ENCODE data around the gene ZNF277.
"Not testable (repeated sequence)": the region's sequence is repeated elsewhere in the genome, so short reads cannot be mapped to it uniquely, and the experiment has no call there.

ZNF277 gene

GRCh38 chr7:112306903-112307302, 100.4 kb downstream of the ZNF277 start:
- Histone ChIP-seq H4K20me1 (ENCODE audit: control insufficient read depth, insufficient read depth, low read depth, low read length) (no peaks in the 10 kb centered on the region), H3K4me1 (ENCODE audit: control insufficient read depth, low read length) (peaks cover 7% of the 10 kb centered on the region), H3K9me2 (replicated peaks; ENCODE audit: control insufficient read depth, low read length) (no peaks in the 10 kb centered on the region), H3K36me3 (ENCODE audit: control insufficient read depth, low read length) (no peaks in the 10 kb centered on the region), H3F3A (ENCODE audit: control insufficient read depth, insufficient read depth) (peaks cover 3% of the 10 kb centered on the region; the same call in 1 of the 2 replicates), H3K79me2 (ENCODE audit: control insufficient read depth, low read length) (no peaks in the 10 kb centered on the region), H3K4me2 (ENCODE audit: low read length) (no peak overlapping the region), H3K9me3 (ENCODE audit: control insufficient read depth, insufficient read depth, low read length) (no peaks in the 10 kb centered on the region), H3K27ac (ENCODE audit: low read depth, low read length) (no peak overlapping the region), H3K4me3 (ENCODE audit: low read length) (no peak overlapping the region), H3K27me3 (ENCODE audit: control insufficient read depth, low read length) (no peaks in the 10 kb centered on the region)
- TF ChIP-seq CTCF (IDR thresholded peaks at IDR 0.05; ENCODE audit: low read depth, low read length, poor library complexity, severe bottlenecking) (no peak), EZH2phosphoT487 (IDR thresholded peaks at IDR 0.05; ENCODE audit: borderline replicate concordance, low read length) (no peak)

GRCh38 chr7:112307506-112307905, 101.0 kb downstream of the ZNF277 start:
- Histone ChIP-seq H4K20me1 (ENCODE audit: control insufficient read depth, insufficient read depth, low read depth, low read length) (no peaks in the 10 kb centered on the region), H3K9me3 (ENCODE audit: control insufficient read depth, insufficient read depth, low read length) (no peaks in the 10 kb centered on the region), H3K4me2 (ENCODE audit: low read length) (no peak overlapping the region), H3F3A (ENCODE audit: control insufficient read depth, insufficient read depth) (no peaks in the 10 kb centered on the region), H3K4me3 (ENCODE audit: low read length) (no peak overlapping the region), H3K9me2 (replicated peaks; ENCODE audit: control insufficient read depth, low read length) (no peaks in the 10 kb centered on the region), H3K27ac (ENCODE audit: low read depth, low read length) (no peak overlapping the region), H3K36me3 (ENCODE audit: control insufficient read depth, low read length) (no peaks in the 10 kb centered on the region), H3K4me1 (ENCODE audit: control insufficient read depth, low read length) (peaks cover 4% of the 10 kb centered on the region), H3K79me2 (ENCODE audit: control insufficient read depth, low read length) (no peaks in the 10 kb centered on the region), H3K27me3 (ENCODE audit: control insufficient read depth, low read length) (no peaks in the 10 kb centered on the region)
- TF ChIP-seq EZH2phosphoT487 (IDR thresholded peaks at IDR 0.05; ENCODE audit: borderline replicate concordance, low read length): no peak
- no peak for TF ChIP-seq CTCF (IDR thresholded peaks at IDR 0.05; ENCODE audit: low read depth, low read length, poor library complexity, severe bottlenecking)

GRCh38 chr7:112308974-112309373, 102.5 kb downstream of the ZNF277 start:
- no peaks in the 10 kb centered on the region for H3K27me3 ChIP-seq (ENCODE audit: control insufficient read depth, low read length)
- no peak overlapping the region for H3K4me2 ChIP-seq (ENCODE audit: low read length)
- H3K36me3 ChIP-seq (ENCODE audit: control insufficient read depth, low read length): no peaks in the 10 kb centered on the region
- no peaks in the 10 kb centered on the region for H3K9me2 ChIP-seq (replicated peaks; ENCODE audit: control insufficient read depth, low read length)
- no peaks in the 10 kb centered on the region for H3F3A ChIP-seq (ENCODE audit: control insufficient read depth, insufficient read depth)
- no peaks in the 10 kb centered on the region for H3K79me2 ChIP-seq (ENCODE audit: control insufficient read depth, low read length)
- H4K20me1 ChIP-seq (ENCODE audit: control insufficient read depth, insufficient read depth, low read depth, low read length): no peaks in the 10 kb centered on the region
- H3K9me3 ChIP-seq (ENCODE audit: control insufficient read depth, insufficient read depth, low read length): no peaks in the 10 kb centered on the region
- no peak for TF ChIP-seq EZH2phosphoT487 (IDR thresholded peaks at IDR 0.05; ENCODE audit: borderline replicate concordance, low read length)
- no peak for TF ChIP-seq CTCF (IDR thresholded peaks at IDR 0.05; ENCODE audit: low read depth, low read length, poor library complexity, severe bottlenecking)
- no peak overlapping the region for H3K4me3 ChIP-seq (ENCODE audit: low read length)
- no peaks in the 10 kb centered on the region for H3K4me1 ChIP-seq (ENCODE audit: control insufficient read depth, low read length)
- H3K27ac ChIP-seq (ENCODE audit: low read depth, low read length): no peak overlapping the region

DNA sequence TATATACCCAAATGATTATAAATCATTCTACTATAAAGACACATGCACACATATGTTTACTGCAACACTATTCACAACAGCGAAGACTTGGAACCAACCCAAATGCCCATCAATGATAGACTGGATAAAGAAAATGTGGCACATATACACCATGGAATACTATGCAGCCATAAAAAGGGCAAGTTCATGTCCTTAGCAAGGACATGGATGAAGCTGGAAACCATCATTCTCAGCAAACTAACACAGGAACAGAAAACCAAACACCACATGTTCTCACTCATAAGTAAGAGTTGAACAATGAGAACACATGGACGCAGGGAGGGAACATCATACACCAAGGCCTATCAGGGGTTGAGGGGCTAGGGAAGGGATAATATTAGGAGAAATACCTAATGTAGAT, 110.3 kb downstream of the ZNF277 start:
- H3K4me3 ChIP-seq (ENCODE audit: low read length); H3K4me2 ChIP-seq (ENCODE audit: low read length); H3K36me3 ChIP-seq (ENCODE audit: control insufficient read depth, low read length); H3K27ac ChIP-seq (ENCODE audit: low read depth, low read length); H3K9me3 ChIP-seq (ENCODE audit: control insufficient read depth, insufficient read depth, low read length); H3K27me3 ChIP-seq (ENCODE audit: control insufficient read depth, low read length); H3K79me2 ChIP-seq (ENCODE audit: control insufficient read depth, low read length); H3F3A ChIP-seq (ENCODE audit: control insufficient read depth, insufficient read depth); H3K4me1 ChIP-seq (ENCODE audit: control insufficient read depth, low read length); H4K20me1 ChIP-seq (ENCODE audit: control insufficient read depth, insufficient read depth, low read depth, low read length); H3K9me2 ChIP-seq (replicated peaks; ENCODE audit: control insufficient read depth, low read length): not testable (repeated sequence)

All from DOHH2 (cell line).